GM12878 (cell line): Measurements from ENCODE around the gene NSUN7. TPM values are rescaled to one million over a fixed set of nuclear protein-coding genes. Genes with fewer than 3 reads are reported as not detected.

ENCODE experiments used
- ATAC-seq: fragments of 200-7000 bp; cut with Tn5 transposase; 3 replicates; pipeline ENCODE4 v1.9.1; 2020; ENCODE audit warnings: mild to moderate bottlenecking, moderate library complexity
- BruUV-seq: library from RNA; stranded (reverse); fragments of 400-500 nt; replicated peaks from 2 replicates; lab custom pipeline; 2021; lab: Mats Ljungman, UMichigan
- CTCF ChIA-PET: fragments of 300-600 bp; sonication (Branson Sonifier 250); formaldehyde crosslinking; extraction: SDS; loops from one replicate; lab custom pipeline; 2021; ENCODE audit warnings: inconsistent platforms; lab: Yijun Ruan, JAX
- POLR2A ChIA-PET: fragments of 350-600 bp; formaldehyde crosslinking; extraction: SDS; loops from one replicate; lab custom pipeline; 2021; ENCODE audit warnings: inconsistent platforms; lab: Charles Lee
- RAD21 ChIA-PET: fragments of 300-600 bp; sonication (Branson Sonifier 250); formaldehyde crosslinking; loops from one replicate; lab custom pipeline; 2023; ENCODE audit warnings: antibody characterized with exemption; ENCODE audit not compliant: unreplicated experiment; lab: Charles Lee
- SMC1A ChIA-PET: fragments of 300-600 bp; sonication (Branson Sonifier 250); formaldehyde crosslinking; loops from one replicate; lab custom pipeline; 2023; ENCODE audit not compliant: unreplicated experiment, uncharacterized antibody; lab: Charles Lee
- DNase-seq: peaks from one replicate; pipeline ENCODE4 v3.0.0-alpha.2; 2011; ENCODE audit warnings: low read depth, low spot score
- FAIRE-seq: peaks from 3 replicates; lab custom pipeline; 2011; peaks lifted over from hg19 to GRCh38; lab: Jason Lieb, UNC
- H2AFZ ChIP-seq: 2 replicates; pipeline ENCODE4 v1.6.0; 2011; ENCODE audit warnings: low read depth, low read length, control low read depth; ENCODE audit not compliant: control insufficient read depth
- H3K27ac ChIP-seq: 2 replicates; pipeline ENCODE4 v1.5.1; 2011; ENCODE audit warnings: control low read depth; ENCODE audit not compliant: control insufficient read depth, insufficient read depth
- H3K27me3 ChIP-seq, 2 experiments: replicated peaks in 1 of 2; 2 replicates each; pipeline versions ENCODE4 v1.6.0 to v1.6.1; 2011; ENCODE audit warnings: low read length in 1 of 2; ENCODE audit not compliant: control insufficient read depth in 2 of 2, insufficient read depth in 2 of 2
- H3K36me3 ChIP-seq, 2 experiments: 2 replicates each; pipeline ENCODE4 v1.5.1; 2011; ENCODE audit warnings: low read length in 1 of 2; ENCODE audit not compliant: control insufficient read depth in 2 of 2, insufficient read depth in 2 of 2
- H3K4me1 ChIP-seq: 2 replicates; pipeline ENCODE4 v1.6.1; 2011; ENCODE audit warnings: mild to moderate bottlenecking, low read length, moderate library complexity, mixed read lengths; ENCODE audit not compliant: control insufficient read depth, insufficient read depth
- H3K4me2 ChIP-seq: 2 replicates; pipeline ENCODE4 v1.6.0; 2011; ENCODE audit warnings: control low read depth; ENCODE audit not compliant: control insufficient read depth, insufficient read depth
- H3K4me3 ChIP-seq: fragments of 200-600 bp; sonication (generic); 2 replicates; pipeline ENCODE4 v1.5.1; 2016
- H3K79me2 ChIP-seq: 2 replicates; pipeline ENCODE4 v1.6.0; 2011; ENCODE audit warnings: low read length; ENCODE audit not compliant: control insufficient read depth, insufficient read depth
- H3K9ac ChIP-seq: 2 replicates; pipeline ENCODE4 v1.8.0; 2011; ENCODE audit warnings: low read length, control low read depth, mixed read lengths; ENCODE audit not compliant: control insufficient read depth, insufficient read depth
- H3K9me3 ChIP-seq: replicated peaks from 3 replicates; pipeline ENCODE4 v1.5.1; 2011; ENCODE audit warnings: mild to moderate bottlenecking, low read length; ENCODE audit not compliant: control insufficient read depth, insufficient read depth
- H4K20me1 ChIP-seq: 2 replicates; pipeline ENCODE4 v1.6.0; 2011; ENCODE audit not compliant: control insufficient read depth, insufficient read depth
- CBFB ChIP-seq: IDR thresholded peaks from 2 replicates; pipeline ENCODE4 v1.6.1; 2016; ENCODE audit warnings: antibody characterized with exemption, low read depth
- E2F8 ChIP-seq: fragments of 450-650 bp; IDR thresholded peaks from 2 replicates; pipeline ENCODE4 v1.6.1; 2018; ENCODE audit warnings: mild to moderate bottlenecking, low read depth, moderate library complexity; ENCODE audit not compliant: partially characterized antibody
- FOXK2 ChIP-seq: fragments of 450-650 bp; IDR thresholded peaks from 2 replicates; pipeline ENCODE4 v1.6.1; 2017; ENCODE audit warnings: mild to moderate bottlenecking, moderate library complexity
- HDAC2 ChIP-seq: fragments of 200-600 bp; sonication (generic); IDR thresholded peaks from 2 replicates; pipeline ENCODE4 v1.6.1; 2017
- REST ChIP-seq: IDR thresholded peaks from 2 replicates; pipeline ENCODE4 v1.6.1; 2012; ENCODE audit warnings: mild to moderate bottlenecking, low read depth, low read length
- RUNX3 ChIP-seq: IDR thresholded peaks from 2 replicates; pipeline ENCODE4 v1.6.1; 2012; ENCODE audit warnings: low read length, inconsistent platforms
- SIX5 ChIP-seq: IDR thresholded peaks from 2 replicates; pipeline ENCODE4 v1.6.1; 2011; ENCODE audit warnings: mild to moderate bottlenecking, low read depth, low read length, moderate library complexity; ENCODE audit not compliant: severe bottlenecking
- WRNIP1 ChIP-seq: IDR thresholded peaks from 2 replicates; pipeline ENCODE4 v1.6.1; 2011; ENCODE audit warnings: low read depth, low read length, improper control_type of control experiment, borderline replicate concordance
- ZNF207 ChIP-seq: fragments of 450-650 bp; IDR thresholded peaks from 2 replicates; pipeline ENCODE4 v1.6.1; 2014; ENCODE audit warnings: antibody characterized with exemption, mild to moderate bottlenecking, borderline replicate concordance
- ZNF592 ChIP-seq: fragments of 450-650 bp; IDR thresholded peaks from 2 replicates; pipeline ENCODE4 v1.6.1; 2017; ENCODE audit warnings: mild to moderate bottlenecking, moderate library complexity
- WGBS: methylation state at CpG from one replicate; pipeline ENCODE4 v1.1.6; 2016; ENCODE audit warnings: low lambda C conversion rate; ENCODE audit not compliant: insufficient replicate concordance, insufficient coverage; ENCODE audit errors: missing lambda C conversion rate; 5-methylcytosine and 5-hydroxymethylcytosine counted together
- in situ Hi-C: fragments of 300-500 bp; cut with MboI; formaldehyde crosslinking; loops from 9 replicates; pipeline ENCODE4 v1.14.3; 2018; ENCODE audit warnings: mixed read lengths
- intact Hi-C: fragments of 100-400 bp; cut with micrococcal nuclease; formaldehyde crosslinking; loops from one replicate; pipeline ENCODE4 v1.14.2; 2022; ENCODE audit not compliant: unreplicated experiment
- polyA plus RNA-seq, 11 experiments: library from polyadenylated mRNA; depleted of rRNA in 4 of 11; unstranded in 6 of 11; stranded (reverse) in 5 of 11; fragments of >200 nt; fragmentation: Nextera tagmentation in 4 of 11; fragmentation: Illumina TruSeq in 1 of 11; extraction: Ambion mirVana in 4 of 11; extraction: Trizol in 1 of 11; gene quantifications; 1 replicate in 1 of 11; 2 replicates in 10 of 11; pipeline versions ENCODE4 v1.2.1 to v1.2.3, GENCODE V29; 2011 to 2016; ENCODE audit warnings: inconsistent platforms in 2 of 11, missing spikeins in 2 of 11, low read depth in 1 of 11
- total RNA-seq, 4 experiments: library from RNA; depleted of rRNA in 3 of 4; stranded (reverse); fragments of >200 nt in 3 of 4; fragmentation: Illumina TruSeq in 1 of 4; extraction: Trizol in 1 of 4; gene quantifications; 2 replicates each; pipeline versions ENCODE4 v1.2.1 to v1.2.3, GENCODE V29; 2013 to 2021
- TF ChIP-seq, protein P1 (sequence below): fragments of 450-650 bp; IDR thresholded peaks from 2 replicates; pipeline ENCODE4 v1.6.1; 2017; ENCODE audit warnings: low read depth, mild to moderate bottlenecking, moderate library complexity

Gene NSUN7
- total and polyA plus RNA-seq, 10 of the 15 experiments (the other 5 are each of a cell fraction or from before 2014, with no cell fraction given), result 0.02 to 0.21 (median 0.15) TPM; not detected in 3

DNA sequence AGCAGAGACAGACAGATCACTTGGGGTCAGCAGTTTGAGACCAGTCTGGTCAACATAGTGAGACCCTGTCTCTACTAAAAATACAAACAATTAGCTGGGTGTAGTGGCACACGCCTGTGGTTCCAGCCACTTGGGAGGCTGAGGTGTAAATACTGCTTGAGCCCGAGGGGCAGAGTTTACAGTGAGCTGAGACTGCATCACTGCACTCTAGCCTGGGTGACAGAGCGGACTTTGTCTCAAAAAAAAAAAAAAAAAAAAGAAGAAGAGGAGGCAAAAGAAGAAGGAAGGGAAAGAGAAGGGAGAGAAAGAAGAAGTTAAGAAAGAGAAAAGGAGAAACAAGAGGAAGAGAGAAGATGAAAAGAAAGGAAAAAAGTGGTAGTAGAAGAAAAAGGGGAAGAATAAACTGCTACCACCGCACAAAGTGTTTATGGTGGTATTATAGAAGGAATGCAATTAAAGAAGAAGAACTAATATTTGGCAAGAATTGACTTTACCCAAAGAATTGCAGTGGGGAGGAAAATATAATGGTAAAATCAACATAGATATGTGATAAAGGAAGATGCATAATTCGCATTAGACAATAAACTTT lies 19.6 kb upstream of the NSUN7 start:
- Histone ChIP-seq H3K4me2 (no peak overlapping the region), H3K4me1 (0 out of 2 replicates have a peak, but pooled peaks cover 3% of the 10 kb centered on the region), H3K36me3 (no peaks in the 10 kb centered on the region), H2AFZ (no peak overlapping the region), H4K20me1 (no peaks in the 10 kb centered on the region), H3K4me3 (no peak overlapping the region), H3K27ac (no peak overlapping the region), H3K9me3 (no peaks in the 10 kb centered on the region), H3K9ac (no peak overlapping the region), H3K27me3 (no peaks in the 10 kb centered on the region), H3K79me2 (no peaks in the 10 kb centered on the region)
- in situ Hi-C loops (loop anchor here (5.0 to 10.0 kb wide), 2 partner anchors 112 to 485 kb away; partner anchors contain the start of gene APBB2), intact Hi-C loops (loop anchor here (10.0 kb wide), 1 partner anchor 485 kb away; the partner anchor contains the start of gene APBB2)
- ATAC-seq (peak; percentile 39; the same call in 1 of the 3 replicates), DNase-seq (no peak), FAIRE-seq (no peak)
- ChIA-PET SMC1A (interaction anchor here (2.2 kb wide), 1 partner anchor 57 kb away, joined by 6 read pairs; no protein-coding TSS in a partner anchor), POLR2A (no interaction called here), RAD21 (interaction anchor here (0.7 kb wide), 1 partner anchor 11 kb away, joined by 4 read pairs; no protein-coding TSS in a partner anchor), CTCF (interaction anchor here (1.0 kb wide), 1 partner anchor 167 kb away, joined by 3 read pairs; no protein-coding TSS in a partner anchor)
- no TSS peak for BruUV-seq
- 51% methylated on average over 4 of the region's 5 CpGs for WGBS
- no peak for TF ChIP-seq REST
- TF ChIP-seq, protein P1, sequence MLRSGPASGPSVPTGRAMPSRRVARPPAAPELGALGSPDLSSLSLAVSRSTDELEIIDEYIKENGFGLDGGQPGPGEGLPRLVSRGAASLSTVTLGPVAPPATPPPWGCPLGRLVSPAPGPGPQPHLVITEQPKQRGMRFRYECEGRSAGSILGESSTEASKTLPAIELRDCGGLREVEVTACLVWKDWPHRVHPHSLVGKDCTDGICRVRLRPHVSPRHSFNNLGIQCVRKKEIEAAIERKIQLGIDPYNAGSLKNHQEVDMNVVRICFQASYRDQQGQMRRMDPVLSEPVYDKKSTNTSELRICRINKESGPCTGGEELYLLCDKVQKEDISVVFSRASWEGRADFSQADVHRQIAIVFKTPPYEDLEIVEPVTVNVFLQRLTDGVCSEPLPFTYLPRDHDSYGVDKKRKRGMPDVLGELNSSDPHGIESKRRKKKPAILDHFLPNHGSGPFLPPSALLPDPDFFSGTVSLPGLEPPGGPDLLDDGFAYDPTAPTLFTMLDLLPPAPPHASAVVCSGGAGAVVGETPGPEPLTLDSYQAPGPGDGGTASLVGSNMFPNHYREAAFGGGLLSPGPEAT, result no peak
- no peak for TF ChIP-seq WRNIP1
- TF ChIP-seq RUNX3, result no peak
- no peak for TF ChIP-seq SIX5
- no peak for TF ChIP-seq CBFB
- no peak for TF ChIP-seq E2F8
- no peak for TF ChIP-seq ZNF207
- no peak for TF ChIP-seq HDAC2
- no peak for TF ChIP-seq FOXK2
- no peak for TF ChIP-seq ZNF592
